Vagina (tissue), 2 donors: ENCODE data around the gene VIPR1. TPM values are rescaled to one million over a fixed set of nuclear protein-coding genes. Genes with fewer than 3 reads are reported as not detected.

Source experiments
- DNase-seq, 2 donors: peaks; one replicate each; pipeline ENCODE4 v3.0.0-alpha.2; 2017; ENCODE audit errors: extremely low spot score in 2 of 2
- H3K27ac ChIP-seq: fragments of 200-600 bp; sonication (generic); one replicate; pipeline ENCODE4 v1.5.1; 2019
- H3K27me3 ChIP-seq: fragments of 200-600 bp; sonication (generic); one replicate; pipeline ENCODE4 v1.5.1; 2019
- H3K36me3 ChIP-seq, 2 donors: fragments of 200-600 bp; sonication (generic); one replicate each; pipeline ENCODE4 v1.5.1; 2017 to 2019
- H3K4me1 ChIP-seq: fragments of 200-600 bp; sonication (generic); one replicate; pipeline ENCODE4 v1.5.1; 2019
- H3K4me3 ChIP-seq, 2 donors: fragments of 200-600 bp; sonication (generic); 1 replicate in 1 of 2; 2 replicates in 1 of 2; pipeline ENCODE4 v1.5.1; 2016 to 2019
- H3K9me3 ChIP-seq: fragments of 200-600 bp; sonication (generic); one replicate; pipeline ENCODE4 v1.5.1; 2019
- CTCF ChIP-seq, 3 experiments: fragments of 450-650 bp in 2 of 3; fragments of 200-600 bp in 1 of 3; sonication (generic) in 1 of 3; IDR thresholded peaks; one replicate each; pipeline ENCODE4 v1.5.1; 2017 to 2019; ENCODE audit warnings: antibody characterized with exemption in 3 of 3, mild to moderate bottlenecking in 2 of 3, moderate library complexity in 2 of 3
- POLR2A ChIP-seq, 2 donors: fragments of 450-650 bp; IDR thresholded peaks; one replicate each; pipeline ENCODE4 v1.6.1; 2017; ENCODE audit warnings: antibody characterized with exemption in 2 of 2, mild to moderate bottlenecking in 2 of 2, moderate library complexity in 2 of 2
- POLR2AphosphoS5 ChIP-seq, 2 donors: sonication (generic); formaldehyde crosslinking; IDR thresholded peaks; one replicate each; pipeline ENCODE4 v1.9.0; 2017; ENCODE audit warnings: antibody characterized with exemption in 2 of 2, mild to moderate bottlenecking in 2 of 2, low read depth in 1 of 2; ENCODE audit not compliant: insufficient read depth in 1 of 2
- intact Hi-C: fragments of 100-400 bp; cut with DNase I; formaldehyde crosslinking; loops from one replicate; pipeline ENCODE4 v1.15.1; 2023
- total RNA-seq: library from RNA; depleted of rRNA; stranded (reverse); fragments of >200 nt; gene quantifications from one replicate; pipeline ENCODE4 v1.2.3, GENCODE V29; 2016

VIPR1 gene
- total RNA-seq, 1 donor from 2014 or later, result 9.3 TPM

- intact Hi-C loops, result no loop called here
- Histone ChIP-seq H3K27ac (peak overlapping the region; percentile 60), H3K27me3 (no peaks in the 10 kb centered on the region), H3K36me3 (no peaks in the 10 kb centered on the region), H3K4me3 (no peak overlapping the region), H3K9me3 (no peaks in the 10 kb centered on the region), H3K4me1 (peaks cover 33% of the 10 kb centered on the region)
- peak in 1 of 2 donors; percentile 90 for DNase-seq
- no peak for TF ChIP-seq POLR2A (IDR thresholded peaks at IDR 0.05)
- TF ChIP-seq POLR2AphosphoS5 (IDR thresholded peaks at IDR 0.05; ENCODE audit: insufficient read depth in 1 of 2, low read depth in 1 of 2), result peak in 1 of 2 donors; percentile 57
Observed at GRCh38 chr3:42515391-42515916, 13.0 kb downstream of the VIPR1 start.

- no peak overlapping the region for H3K4me3 ChIP-seq
- H3K36me3 ChIP-seq, result no peaks in the 10 kb centered on the region
- H3K9me3 ChIP-seq, result no peaks in the 10 kb centered on the region
- TF ChIP-seq CTCF (IDR thresholded peaks at IDR 0.05) (no peak), POLR2A (IDR thresholded peaks at IDR 0.05) (no peak), POLR2AphosphoS5 (IDR thresholded peaks at IDR 0.05; ENCODE audit: insufficient read depth in 1 of 2, low read depth in 1 of 2) (no peak)
- H3K27me3 ChIP-seq, result no peaks in the 10 kb centered on the region
- peak overlapping the region; percentile 81 for H3K27ac ChIP-seq
- DNase-seq, result no peak
- intact Hi-C loops, result no loop called here
- H3K4me1 ChIP-seq, result peaks cover 37% of the 10 kb centered on the region
Observed at GRCh38 chr3:42515976-42516375, 13.5 kb downstream of the VIPR1 start.

DNA sequence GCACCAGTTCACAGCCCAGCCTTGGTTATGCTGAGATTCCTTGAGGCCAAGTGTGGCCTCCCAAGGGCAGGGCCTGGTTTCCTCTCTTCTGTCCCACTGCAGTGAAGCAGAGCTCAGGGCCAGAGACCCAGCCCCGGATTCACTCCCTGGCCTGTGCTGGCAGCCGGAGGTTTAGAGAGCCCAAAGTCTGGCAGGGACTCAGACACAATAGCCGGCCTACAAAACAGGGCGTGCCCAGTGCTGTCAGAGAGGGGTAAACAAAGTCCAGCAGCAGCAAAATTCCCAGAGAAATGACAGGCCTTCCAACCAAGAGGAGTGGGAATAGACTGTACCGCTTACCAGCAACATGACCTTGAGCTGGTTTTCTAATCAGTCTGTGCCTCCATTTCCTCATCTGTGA lies 14.0 kb downstream of the VIPR1 start:
- no peaks in the 10 kb centered on the region for H3K36me3 ChIP-seq
- H3K4me1 ChIP-seq, result peaks cover 37% of the 10 kb centered on the region
- no peak for TF ChIP-seq CTCF (IDR thresholded peaks at IDR 0.05)
- TF ChIP-seq POLR2AphosphoS5 (IDR thresholded peaks at IDR 0.05; ENCODE audit: insufficient read depth in 1 of 2, low read depth in 1 of 2), result no peak
- intact Hi-C loops, result no loop called here
- H3K27ac ChIP-seq, result peak overlapping the region; percentile 81
- H3K4me3 ChIP-seq, result no peak overlapping the region
- DNase-seq, result no peak
- H3K27me3 ChIP-seq, result no peaks in the 10 kb centered on the region
- H3K9me3 ChIP-seq, result no peaks in the 10 kb centered on the region

- intact Hi-C loops, result no loop called here
- Histone ChIP-seq H3K27ac (no peak overlapping the region), H3K36me3 (no peaks in the 10 kb centered on the region), H3K4me3 (no peak overlapping the region), H3K9me3 (no peaks in the 10 kb centered on the region), H3K27me3 (no peaks in the 10 kb centered on the region), H3K4me1 (peaks cover 37% of the 10 kb centered on the region)
- no peak for TF ChIP-seq POLR2AphosphoS5 (IDR thresholded peaks at IDR 0.05; ENCODE audit: insufficient read depth in 1 of 2, low read depth in 1 of 2)
- TF ChIP-seq CTCF (IDR thresholded peaks at IDR 0.05), result no peak
- TF ChIP-seq POLR2A (IDR thresholded peaks at IDR 0.05), result no peak
- DNase-seq, result no peak
Observed at GRCh38 chr3:42517117-42517516, 14.7 kb downstream of the VIPR1 start.

DNA sequence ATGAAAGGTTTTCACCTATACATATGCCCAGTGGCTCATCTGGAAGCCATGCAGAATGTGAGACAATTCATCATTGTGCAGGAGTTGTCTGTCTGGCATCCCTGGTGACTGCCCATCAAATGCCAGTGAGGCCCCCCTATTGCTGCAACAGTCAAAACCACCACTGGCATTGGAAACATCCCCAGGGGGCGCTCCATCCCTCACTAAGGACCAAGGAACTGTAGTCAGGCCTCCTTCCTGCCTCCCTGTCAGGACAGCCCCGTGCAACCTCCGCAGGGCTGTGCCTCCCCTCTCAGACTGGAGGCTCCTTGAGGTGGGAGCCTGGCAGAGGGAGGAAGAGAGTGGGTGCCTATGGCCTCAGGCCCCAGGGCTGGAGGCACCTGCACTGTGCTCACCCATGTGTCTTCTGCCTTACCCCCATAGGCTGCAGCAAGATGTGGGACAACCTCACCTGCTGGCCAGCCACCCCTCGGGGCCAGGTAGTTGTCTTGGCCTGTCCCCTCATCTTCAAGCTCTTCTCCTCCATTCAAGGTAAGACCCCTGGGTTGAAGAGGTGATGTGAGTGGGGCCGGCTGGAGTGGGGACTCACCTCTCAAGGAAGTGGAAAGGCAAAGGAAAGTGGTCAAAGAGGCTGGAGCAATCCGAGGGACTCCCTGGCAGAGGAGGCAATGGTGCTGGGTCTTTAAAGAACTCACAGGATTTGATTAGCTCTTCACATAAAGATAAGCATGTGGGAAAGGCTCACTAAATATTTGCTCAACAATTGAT lies 16.5 kb downstream of the VIPR1 start:
- H3K9me3 ChIP-seq, result no peaks in the 10 kb centered on the region
- no peaks in the 10 kb centered on the region for H3K36me3 ChIP-seq
- intact Hi-C loops, result no loop called here
- no peaks in the 10 kb centered on the region for H3K27me3 ChIP-seq
- no peak overlapping the region for H3K27ac ChIP-seq
- no peak for DNase-seq
- H3K4me1 ChIP-seq, result peaks cover 37% of the 10 kb centered on the region
- no peak for TF ChIP-seq POLR2AphosphoS5 (IDR thresholded peaks at IDR 0.05; ENCODE audit: insufficient read depth in 1 of 2, low read depth in 1 of 2)
- TF ChIP-seq POLR2A (IDR thresholded peaks at IDR 0.05), result no peak
- TF ChIP-seq CTCF (IDR thresholded peaks at IDR 0.05), result no peak
- no peak overlapping the region for H3K4me3 ChIP-seq
